C1 segment of cervical spinal cord (tissue), 14 donors: Measurements from ENCODE around the gene IGF1R.

Source experiments
- DNase-seq, 14 donors: peaks; one replicate each; lab custom pipeline; 2025; lab: John Stamatoyannopoulos, UW

IGF1R gene

DNA sequence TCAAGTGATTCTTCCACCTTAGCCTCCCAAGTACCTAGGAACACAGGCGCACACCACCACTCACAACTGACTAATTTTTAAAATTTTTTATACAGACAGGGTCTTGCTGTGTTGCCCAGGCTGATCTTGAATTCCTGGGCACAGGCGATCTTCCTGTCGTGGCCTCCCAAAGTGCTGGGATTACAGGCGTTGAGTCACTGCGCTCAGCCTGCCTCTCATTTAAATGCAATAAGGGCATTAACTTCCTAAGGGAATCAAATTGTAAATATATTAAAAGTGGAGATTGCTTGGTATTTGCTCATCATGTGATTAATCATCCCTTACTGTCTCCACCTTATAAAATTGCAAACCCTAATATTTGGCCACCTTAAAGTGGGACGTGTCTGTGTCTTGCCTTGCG lies 294.1 kb downstream of the IGF1R start:
- DNase-seq: no peak

DNA sequence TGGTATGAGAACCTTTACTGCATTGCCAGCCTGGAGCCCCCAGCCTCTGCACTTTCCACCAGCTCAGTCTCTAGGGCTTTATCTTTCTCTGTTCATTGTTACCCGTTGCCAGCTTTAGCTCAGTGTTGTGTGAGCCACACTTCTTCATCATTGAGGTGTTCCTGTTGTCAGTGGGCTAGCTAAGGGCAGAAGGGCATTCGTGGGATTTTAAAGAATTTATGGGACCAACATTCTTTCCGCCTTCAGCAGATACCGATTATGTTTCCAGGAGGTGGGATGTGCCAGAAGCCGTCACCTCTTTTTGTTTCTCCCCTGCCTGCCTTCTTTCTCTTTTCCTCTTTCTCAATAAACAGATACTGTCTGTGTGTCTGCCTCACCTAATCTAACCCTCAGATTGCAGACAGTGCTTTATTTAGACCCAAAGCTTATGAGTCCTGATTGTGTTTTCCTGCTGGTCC lies 294.7 kb downstream of the IGF1R start:
- no peak for DNase-seq

DNA sequence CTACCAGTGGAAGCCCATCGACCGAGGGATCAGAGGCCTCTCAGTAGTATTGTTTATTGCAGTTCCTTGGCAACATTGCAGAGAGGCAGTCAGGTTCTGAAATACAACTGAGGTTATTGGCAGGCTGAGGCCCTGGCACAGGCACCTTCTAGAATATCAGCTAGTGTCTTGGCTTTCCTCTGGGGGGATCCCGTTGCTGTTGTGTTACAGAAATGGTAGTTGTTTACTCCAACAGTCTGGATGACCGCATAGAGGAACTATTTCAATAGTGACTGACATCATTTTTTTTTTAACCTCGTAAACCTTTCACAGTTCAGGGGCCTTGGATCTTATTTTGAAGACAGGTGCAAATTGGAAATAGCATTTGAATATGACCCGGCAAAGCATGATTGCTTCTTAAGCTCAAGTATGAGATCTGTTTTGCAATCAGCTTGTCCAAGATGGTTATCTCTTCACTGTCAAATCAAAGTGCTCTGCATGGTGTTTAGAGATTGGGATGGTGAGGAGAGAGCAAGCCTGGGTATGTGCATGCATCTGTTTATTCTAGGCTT lies 295.3 kb downstream of the IGF1R start:
- peak in 6 of 14 donors; percentile 15 to 32 (median 23) for DNase-seq

DNA sequence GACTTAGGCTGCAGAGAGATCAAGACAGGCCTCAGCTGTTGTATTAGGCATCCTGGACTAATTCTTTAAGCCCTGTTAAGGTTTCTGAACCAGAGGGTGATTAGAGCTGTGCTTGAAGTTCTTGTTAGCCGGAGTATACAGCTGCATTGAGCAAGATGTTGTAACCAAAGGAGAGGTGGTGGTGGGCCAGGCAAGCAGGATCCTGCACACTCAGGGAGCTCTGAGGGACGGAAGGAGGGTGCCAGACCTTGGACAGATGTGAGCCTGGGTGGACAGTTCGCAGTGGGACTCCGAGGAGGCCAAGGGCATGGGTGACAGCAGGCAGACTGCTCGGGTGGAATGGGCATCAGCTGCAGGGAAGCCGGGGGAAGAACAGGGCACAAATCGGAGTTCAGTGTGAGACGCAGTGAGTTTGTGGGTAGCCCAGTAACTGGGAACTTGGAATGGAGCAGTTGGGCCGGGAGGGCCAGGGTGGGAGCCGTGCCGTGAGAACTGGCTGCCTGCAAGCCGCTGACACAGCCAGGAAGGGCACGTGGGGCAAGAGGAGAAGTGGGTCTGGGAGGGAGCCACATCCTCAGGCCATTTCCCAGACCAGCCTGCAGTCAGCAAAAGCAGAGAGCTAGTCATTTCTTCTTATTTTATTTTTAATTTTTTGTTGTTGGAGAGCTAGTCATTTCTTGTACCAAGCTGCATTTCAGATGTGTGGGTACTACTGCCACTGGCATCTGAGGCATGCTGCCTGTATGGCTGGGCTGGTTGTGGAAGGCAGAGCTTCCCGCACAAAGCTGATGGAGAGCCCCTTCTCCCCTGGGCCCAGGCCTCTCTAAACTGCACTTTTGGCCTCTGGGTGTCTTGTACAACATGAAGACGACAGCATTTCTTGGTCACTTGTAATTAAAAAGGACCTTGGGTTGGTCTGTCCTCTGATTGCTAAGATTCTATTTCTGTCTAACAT lies 298.2 kb downstream of the IGF1R start:
- DNase-seq: peak in 10 of 14 donors; percentile 7 to 75 (median 40)

DNA sequence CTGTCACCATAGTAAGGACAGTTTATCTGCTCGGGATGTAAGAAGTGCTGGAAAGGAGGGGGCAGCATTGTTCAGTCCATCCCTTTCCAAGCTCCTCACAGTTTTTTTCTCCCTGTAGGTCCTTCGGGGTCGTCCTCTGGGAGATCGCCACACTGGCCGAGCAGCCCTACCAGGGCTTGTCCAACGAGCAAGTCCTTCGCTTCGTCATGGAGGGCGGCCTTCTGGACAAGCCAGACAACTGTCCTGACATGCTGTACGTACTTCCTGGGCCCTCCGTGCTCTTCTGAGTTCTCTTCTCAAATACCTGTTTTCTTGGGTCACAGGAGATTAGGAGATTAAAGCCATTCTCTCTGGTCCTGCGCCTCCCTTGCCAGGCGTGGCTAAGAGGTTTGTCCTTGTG lies 300.1 kb downstream of the IGF1R start:
- DNase-seq: no peak

DNA sequence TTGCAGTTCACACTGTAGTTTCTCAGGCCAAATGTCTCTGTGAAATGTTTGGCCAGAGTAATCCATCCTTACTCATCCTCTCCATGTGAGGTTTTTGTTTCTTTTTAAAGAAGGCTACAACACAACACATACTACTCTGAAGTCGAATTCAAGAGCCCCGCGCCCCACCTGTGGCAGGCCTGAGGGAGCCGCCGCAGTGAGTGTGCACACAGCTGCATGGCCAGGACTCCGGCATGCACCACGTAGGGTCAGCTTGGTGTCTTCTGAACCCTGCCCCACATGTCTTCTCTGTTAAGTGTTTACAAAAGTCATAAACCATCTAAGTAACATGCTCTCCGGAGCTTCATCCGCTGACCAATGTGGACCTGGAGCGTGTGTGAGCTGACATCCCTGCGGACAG lies 300.6 kb downstream of the IGF1R start:
- DNase-seq: no peak

DNA sequence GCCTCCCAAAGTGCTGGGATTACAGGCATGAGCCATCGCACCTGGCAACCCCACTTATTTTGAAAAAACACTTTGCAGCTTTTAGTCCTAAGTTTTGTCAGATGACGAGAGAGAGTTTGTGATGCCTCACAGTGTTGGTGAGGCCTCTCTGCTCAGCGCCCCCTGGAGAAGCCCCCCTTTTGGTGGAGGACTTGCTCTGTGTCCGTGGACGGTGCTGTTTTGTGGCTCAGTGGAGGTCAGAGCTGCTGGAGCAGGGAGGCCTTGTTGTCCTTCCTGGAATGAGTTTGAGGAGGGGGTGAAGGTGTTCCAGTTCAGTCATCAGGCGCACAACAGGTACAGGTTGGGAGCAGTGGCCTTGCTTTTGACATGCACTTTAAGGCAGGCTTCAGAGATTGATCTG lies 301.3 kb downstream of the IGF1R start:
- no peak for DNase-seq

DNA sequence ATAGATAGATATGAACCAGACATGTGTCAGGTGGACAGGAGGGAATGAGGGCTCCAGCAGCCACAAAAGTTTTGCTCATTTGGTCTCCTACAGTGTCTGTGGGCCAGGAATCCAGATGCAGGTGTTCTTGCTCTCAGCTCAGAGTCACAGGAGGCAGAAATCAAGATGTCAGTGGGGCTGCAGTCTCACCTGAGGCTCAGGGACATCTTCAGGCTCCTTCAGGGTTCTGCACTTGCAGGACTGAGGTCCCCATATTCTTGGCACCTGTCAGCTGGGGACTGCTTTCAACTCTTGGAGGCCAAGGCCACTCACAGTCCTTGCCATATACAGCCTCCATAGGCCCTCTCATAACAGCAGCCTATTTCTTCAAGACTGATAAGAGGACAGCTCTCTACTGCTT lies 301.9 kb downstream of the IGF1R start:
- no peak for DNase-seq

DNA sequence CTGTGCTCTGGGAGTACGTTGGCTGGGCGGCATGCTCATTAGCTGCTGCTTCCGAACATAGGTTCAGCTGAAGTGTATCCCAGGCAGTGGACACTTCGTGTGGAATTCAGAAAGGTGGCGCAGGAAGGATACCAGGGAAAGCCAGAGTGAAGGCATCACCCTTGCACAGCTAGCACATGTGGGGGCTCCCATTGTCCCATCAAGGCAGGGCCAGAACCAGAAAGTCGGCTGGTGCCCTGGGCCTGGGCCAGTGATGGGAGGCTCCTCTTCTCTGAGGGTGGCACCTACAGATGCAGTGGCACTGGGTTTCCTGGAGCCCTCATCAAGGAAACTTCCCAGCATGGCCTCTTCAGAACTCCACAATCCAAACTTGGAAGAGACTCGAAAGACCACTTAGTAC lies 302.7 kb downstream of the IGF1R start:
- no peak for DNase-seq

DNA sequence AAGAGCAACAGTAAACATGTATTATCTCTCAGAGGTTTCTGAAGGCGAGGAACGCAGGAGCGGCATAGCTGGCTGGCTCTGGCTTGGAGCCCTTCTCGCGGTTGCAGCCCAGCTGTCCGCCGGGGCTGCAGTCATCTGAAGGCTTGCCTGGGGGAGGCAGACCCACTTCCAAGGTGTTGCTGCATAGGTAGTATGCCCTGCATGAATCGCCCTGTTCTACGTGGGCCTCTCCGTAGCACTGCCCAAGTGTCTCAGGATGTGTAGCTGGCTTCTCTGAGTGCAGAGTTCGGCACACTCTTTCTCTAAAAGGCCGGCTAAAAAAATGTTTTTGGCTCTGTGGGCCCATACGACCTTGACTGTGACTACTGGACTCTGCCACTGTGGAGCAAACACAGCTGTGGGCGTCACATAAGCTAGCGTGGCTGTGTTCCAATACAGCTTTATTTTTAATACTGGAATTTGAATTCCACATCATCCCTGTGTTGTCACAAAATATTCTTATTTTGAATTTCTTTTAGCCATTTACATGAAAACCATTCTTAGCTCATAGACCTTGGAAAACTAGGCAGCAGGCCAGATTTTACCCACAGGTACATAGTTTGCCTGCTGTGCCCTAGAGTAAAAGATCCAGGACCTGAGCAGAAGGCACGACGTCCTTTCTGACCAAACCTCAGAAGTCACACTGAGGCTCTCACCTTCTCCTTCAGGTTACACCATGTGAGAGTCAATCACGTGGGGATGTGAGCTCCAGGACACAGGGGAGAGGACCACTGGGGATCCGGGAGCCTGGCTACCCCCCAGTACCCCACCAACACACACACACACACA lies 303.4 kb downstream of the IGF1R start:
- DNase-seq: no peak

DNA sequence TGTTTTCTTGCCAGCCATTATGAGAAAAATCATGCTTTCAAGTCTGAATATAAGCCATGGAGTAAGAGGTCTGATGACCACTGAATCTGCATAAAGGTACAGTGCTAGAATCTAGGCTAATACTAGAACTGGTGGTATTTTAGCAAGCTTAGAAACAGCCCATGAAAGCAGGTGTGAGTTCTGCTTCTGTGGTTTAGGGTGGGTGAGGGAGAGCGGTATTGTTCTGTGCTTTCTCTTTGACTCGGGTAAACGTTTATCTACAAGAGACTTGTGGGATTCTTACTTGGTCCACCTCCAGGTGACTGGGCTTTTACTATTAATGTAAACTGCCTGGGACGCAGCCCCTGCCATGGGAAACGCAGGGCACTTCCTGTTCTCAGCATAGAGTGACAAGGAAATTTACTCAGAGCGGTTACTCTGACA lies 304.1 kb downstream of the IGF1R start:
- DNase-seq: no peak

DNA sequence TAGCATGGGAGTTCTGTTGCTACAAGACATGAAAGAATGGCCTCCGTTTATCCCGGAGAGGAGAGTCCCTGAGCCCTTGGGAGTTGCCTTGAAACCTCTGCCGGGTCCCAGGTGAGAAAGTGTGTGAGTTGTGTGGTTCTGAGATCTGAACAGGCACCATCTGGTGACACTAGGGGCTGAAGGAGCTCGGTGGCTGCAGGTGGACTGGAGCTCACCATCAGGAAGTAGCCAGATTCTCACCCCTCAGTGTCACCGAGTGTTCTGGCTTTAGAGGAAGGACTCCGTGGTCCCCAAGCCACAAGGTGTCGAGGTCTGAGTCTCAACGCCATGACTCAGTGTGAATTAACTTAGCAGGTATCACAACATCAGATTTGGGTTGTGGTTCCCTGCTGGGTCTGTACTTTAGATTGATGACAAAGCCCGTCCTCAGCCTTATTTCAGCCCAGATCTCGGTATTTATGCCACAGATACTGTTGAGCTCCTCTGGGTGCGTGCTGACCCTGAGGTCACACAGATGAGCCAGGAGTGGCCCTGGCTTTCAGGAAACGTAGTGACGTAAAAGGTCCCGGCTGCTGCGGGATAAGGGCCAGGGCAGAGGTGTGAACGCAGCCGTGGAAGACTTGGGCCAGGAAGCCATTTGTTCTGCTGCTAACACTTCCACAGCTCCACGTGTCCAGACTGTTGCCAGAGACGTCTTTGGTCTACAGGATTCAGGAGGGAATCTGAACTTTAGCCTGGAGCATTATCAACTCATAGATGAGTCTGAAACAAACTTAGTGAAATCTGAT lies 304.9 kb downstream of the IGF1R start:
- DNase-seq: no peak

DNA sequence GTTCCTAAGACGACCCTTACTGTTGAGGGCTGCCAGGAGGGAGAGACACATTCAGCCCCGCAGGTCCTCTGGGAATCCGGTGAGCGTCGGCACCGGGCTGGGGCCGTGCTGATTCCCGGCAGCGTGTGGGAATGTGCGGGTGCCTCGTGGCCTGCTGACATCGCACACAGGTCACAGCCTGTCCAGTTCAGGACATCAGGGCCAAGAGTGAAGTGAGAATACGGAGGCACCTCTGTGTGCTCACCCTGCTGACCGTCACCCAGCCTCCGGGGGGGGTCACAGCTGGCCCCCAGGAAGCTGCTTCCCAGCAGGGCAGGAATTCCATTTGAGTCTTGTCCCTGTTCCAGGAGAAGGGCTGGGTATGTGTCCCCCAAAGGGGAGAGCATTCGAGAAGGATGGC lies 305.6 kb downstream of the IGF1R start:
- DNase-seq: peak in 5 of 14 donors; percentile 26 to 64 (median 37)

DNA sequence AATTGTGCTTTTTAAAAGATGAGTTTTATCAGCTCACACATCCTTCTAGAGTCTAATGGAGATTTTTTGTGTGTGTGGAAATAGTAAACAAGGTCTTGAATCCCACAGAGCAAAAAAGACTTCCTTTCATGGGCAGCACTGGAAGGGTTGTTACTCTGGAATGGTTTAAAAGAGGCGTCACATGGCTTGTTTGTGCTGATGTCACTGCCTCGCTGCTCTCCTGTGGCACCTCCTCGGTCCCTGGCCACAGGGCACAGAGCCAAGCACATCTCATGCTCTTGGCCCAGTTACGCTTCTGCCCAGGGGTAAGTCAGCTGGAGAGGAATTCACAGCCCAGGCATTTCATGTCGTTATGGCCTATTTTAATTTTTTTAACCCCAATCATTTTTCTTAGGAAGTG lies 306.1 kb downstream of the IGF1R start:
- peak in 13 of 14 donors; percentile 10 to 81 (median 69) for DNase-seq

DNA sequence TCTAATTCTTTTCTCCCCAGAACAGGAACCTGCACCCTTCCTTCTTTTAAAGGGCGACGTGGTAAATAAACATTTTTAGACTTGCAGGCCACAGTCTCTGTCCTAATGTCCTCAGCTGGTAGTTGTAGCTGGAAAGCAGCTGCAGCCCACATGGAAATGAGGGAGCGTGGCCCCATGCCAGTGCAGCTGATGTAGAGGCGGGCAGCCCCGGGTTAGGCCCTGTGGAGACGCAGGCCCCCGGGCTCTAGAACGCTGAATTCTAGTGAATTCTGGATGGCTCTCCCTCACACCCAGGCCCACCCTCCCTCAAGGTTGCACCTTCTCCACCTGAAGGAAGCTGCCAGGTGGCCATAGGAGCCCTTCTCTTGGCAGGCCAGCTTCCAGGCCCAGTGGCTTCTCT lies 307.0 kb downstream of the IGF1R start:
- peak in 12 of 14 donors; percentile 7 to 76 (median 70) for DNase-seq

DNA sequence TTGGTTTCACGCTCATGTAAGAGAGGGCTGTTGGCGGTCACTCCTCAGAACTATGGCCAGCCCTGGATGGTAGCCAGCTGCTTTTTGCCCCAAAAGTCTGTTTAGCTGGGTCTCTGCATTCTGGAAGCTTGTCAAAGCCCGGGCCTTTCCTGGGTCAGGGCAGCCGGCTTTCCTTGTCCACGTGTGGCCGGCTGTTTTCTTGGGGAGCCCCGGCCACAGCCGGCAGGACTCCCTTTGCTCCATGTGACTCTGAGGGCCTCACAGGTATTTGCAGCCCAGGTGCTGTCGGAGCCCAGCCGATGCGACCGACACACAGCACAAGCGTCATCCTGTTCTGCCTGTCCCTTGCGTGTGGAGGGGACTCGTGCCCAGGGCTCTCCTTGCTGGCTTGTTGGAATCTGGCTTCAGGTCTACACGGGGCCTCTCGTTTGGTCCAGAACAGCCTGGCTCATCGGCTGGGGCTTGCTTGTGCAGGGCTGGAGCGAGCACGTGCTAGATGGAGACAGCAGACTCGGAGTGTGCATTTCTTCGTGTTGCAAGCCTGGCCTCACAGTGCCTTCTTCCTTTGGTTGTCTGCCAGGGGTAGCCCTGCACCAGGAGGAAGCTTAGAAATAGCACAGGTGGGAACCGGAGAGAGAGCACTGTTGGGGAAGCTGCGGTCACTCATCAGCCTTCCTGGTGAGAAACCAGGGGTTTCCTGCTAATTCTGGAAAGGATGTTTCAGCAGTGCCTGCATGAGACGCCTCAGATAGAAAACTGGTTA lies 307.8 kb downstream of the IGF1R start:
- DNase-seq: peak in 7 of 14 donors; percentile 23 to 65 (median 33)

DNA sequence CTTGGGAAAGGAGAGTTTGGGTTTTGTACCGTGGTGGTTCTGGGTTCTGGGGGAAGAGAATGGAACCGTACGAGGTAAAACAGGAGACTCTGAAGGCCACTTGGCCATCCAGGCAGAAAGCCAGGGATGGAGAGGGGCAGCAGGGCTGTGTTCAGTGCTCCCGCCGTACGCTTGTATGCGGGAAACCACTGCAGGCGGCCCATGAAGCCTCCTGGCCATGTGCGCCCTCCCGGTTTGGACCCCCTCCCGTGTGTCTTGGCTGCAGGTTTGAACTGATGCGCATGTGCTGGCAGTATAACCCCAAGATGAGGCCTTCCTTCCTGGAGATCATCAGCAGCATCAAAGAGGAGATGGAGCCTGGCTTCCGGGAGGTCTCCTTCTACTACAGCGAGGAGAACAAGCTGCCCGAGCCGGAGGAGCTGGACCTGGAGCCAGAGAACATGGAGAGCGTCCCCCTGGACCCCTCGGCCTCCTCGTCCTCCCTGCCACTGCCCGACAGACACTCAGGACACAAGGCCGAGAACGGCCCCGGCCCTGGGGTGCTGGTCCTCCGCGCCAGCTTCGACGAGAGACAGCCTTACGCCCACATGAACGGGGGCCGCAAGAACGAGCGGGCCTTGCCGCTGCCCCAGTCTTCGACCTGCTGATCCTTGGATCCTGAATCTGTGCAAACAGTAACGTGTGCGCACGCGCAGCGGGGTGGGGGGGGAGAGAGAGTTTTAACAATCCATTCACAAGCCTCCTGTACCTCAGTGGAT lies 308.6 kb downstream of the IGF1R start:
- no peak for DNase-seq

DNA sequence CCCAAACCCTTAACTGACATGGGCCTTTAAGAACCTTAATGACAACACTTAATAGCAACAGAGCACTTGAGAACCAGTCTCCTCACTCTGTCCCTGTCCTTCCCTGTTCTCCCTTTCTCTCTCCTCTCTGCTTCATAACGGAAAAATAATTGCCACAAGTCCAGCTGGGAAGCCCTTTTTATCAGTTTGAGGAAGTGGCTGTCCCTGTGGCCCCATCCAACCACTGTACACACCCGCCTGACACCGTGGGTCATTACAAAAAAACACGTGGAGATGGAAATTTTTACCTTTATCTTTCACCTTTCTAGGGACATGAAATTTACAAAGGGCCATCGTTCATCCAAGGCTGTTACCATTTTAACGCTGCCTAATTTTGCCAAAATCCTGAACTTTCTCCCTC lies 309.3 kb downstream of the IGF1R start:
- DNase-seq: no peak

DNA sequence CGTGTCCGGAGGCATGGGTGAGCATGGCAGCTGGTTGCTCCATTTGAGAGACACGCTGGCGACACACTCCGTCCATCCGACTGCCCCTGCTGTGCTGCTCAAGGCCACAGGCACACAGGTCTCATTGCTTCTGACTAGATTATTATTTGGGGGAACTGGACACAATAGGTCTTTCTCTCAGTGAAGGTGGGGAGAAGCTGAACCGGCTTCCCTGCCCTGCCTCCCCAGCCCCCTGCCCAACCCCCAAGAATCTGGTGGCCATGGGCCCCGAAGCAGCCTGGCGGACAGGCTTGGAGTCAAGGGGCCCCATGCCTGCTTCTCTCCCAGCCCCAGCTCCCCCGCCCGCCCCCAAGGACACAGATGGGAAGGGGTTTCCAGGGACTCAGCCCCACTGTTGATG lies 309.7 kb downstream of the IGF1R start:
- no peak for DNase-seq
